Tibial nerve (tissue), 4 donors: ENCODE measurements around the gene GALNT3.

Experiments
- EP300 ChIP-seq, 2 donors: sonication (generic); formaldehyde crosslinking; IDR thresholded peaks; one replicate each; pipeline ENCODE4 v1.6.1; 2017; ENCODE audit warnings: antibody characterized with exemption in 2 of 2, mild to moderate bottlenecking in 1 of 2
- TF ChIP-seq, protein P1 (sequence below), 5 experiments: fragments of 200-600 bp in 3 of 5; fragments of 450-650 bp in 2 of 5; sonication (generic) in 3 of 5; IDR thresholded peaks; one replicate each; pipeline ENCODE4 v1.5.1; 2016 to 2019; ENCODE audit warnings: antibody characterized with exemption in 5 of 5, mild to moderate bottlenecking in 3 of 5, moderate library complexity in 2 of 5

DNA sequence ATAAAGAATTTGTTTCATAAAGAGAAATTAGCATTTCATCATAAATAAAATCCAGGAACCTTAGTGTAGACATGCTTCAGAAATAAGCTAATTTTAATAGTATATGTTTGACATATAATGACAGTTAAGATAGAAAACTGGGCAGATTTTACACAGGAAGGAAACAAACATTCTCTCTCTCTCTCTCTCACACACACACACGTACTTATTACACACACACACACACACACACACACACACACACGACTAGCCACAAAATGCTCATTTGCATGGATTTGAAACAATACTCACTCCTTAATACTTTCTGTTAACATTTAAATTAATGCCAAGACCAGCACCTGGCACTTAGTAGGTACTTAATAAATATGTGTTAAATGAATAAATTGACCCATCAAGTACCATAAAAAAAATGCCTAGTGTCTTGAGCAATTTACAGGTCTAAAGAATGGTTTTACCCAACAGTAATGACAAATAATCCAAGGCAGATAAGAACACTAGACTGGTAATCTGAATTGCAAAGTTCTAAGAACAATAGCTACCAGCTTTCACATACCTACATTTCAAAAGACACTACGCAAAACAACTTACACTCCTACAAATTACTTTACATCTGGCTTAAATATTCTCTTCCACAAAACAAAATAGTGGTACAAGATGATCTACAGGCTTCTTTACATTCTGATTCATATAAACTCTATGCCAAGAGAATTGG, 2.9 kb upstream of the GALNT3 start:
- TF ChIP-seq, protein P1, sequence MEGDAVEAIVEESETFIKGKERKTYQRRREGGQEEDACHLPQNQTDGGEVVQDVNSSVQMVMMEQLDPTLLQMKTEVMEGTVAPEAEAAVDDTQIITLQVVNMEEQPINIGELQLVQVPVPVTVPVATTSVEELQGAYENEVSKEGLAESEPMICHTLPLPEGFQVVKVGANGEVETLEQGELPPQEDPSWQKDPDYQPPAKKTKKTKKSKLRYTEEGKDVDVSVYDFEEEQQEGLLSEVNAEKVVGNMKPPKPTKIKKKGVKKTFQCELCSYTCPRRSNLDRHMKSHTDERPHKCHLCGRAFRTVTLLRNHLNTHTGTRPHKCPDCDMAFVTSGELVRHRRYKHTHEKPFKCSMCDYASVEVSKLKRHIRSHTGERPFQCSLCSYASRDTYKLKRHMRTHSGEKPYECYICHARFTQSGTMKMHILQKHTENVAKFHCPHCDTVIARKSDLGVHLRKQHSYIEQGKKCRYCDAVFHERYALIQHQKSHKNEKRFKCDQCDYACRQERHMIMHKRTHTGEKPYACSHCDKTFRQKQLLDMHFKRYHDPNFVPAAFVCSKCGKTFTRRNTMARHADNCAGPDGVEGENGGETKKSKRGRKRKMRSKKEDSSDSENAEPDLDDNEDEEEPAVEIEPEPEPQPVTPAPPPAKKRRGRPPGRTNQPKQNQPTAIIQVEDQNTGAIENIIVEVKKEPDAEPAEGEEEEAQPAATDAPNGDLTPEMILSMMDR (IDR thresholded peaks at IDR 0.05) = no peak
- no peak for TF ChIP-seq EP300 (IDR thresholded peaks at IDR 0.05)
